Activated CD4-positive, alpha-beta memory T cell treated with anti-CD3 and anti-CD28 coated beads for 36 hours (primary cell): ENCODE data around the gene EIF2S2. TPM values are rescaled to one million over a fixed set of nuclear protein-coding genes. Genes with fewer than 3 reads are reported as not detected.

ENCODE experiments used
- CTCF ChIA-PET: fragments of 350-600 bp; sonication (Branson Sonifier 250); formaldehyde crosslinking; loops from one replicate; lab custom pipeline; 2021; ENCODE audit warnings: antibody characterized with exemption, inconsistent platforms; lab: Charles Lee
- POLR2A ChIA-PET: fragments of 350-600 bp; sonication (Branson Sonifier 250); formaldehyde crosslinking; loops from one replicate; lab custom pipeline; 2021; ENCODE audit warnings: antibody characterized with exemption; lab: Charles Lee
- DNase-seq: peaks from one replicate; pipeline ENCODE4 v3.0.0-alpha.2; 2020
- H3K27ac Mint-ChIP-seq: one replicate; pipeline ENCODE4 v1.8.0; 2021; ENCODE audit warnings: mixed read lengths
- H3K27me3 Mint-ChIP-seq: one replicate; pipeline ENCODE4 v1.8.0; 2021; ENCODE audit warnings: mixed read lengths
- H3K36me3 Mint-ChIP-seq: one replicate; pipeline ENCODE4 v1.8.0; 2021; ENCODE audit warnings: mixed read lengths
- H3K4me1 Mint-ChIP-seq: one replicate; pipeline ENCODE4 v1.8.0; 2021; ENCODE audit warnings: low read depth, mixed read lengths
- H3K4me3 Mint-ChIP-seq: one replicate; pipeline ENCODE4 v1.8.0; 2021; ENCODE audit warnings: mild to moderate bottlenecking, mixed read lengths
- H3K9me3 Mint-ChIP-seq: one replicate; pipeline ENCODE4 v1.8.0; 2021; ENCODE audit warnings: mixed read lengths
- intact Hi-C: fragments of 100-400 bp; cut with micrococcal nuclease; formaldehyde crosslinking; loops from one replicate; pipeline ENCODE4 v1.15.1; 2023
- total RNA-seq, 2 experiments: library from RNA; stranded (reverse); gene quantifications; one replicate each; pipeline ENCODE4 v1.2.3, GENCODE V29; 2021

Gene EIF2S2
- total RNA-seq, 2 experiments from 2014 or later = 151 to 155 TPM

- peaks cover 72% of the 10 kb centered on the region for H3K36me3 Mint-ChIP-seq
- no peaks in the 10 kb centered on the region for H3K9me3 Mint-ChIP-seq
- H3K4me1 Mint-ChIP-seq = peaks cover 39% of the 10 kb centered on the region
- peak overlapping the region; percentile 10 for H3K27ac Mint-ChIP-seq
- no peak for DNase-seq
- no peaks in the 10 kb centered on the region for H3K27me3 Mint-ChIP-seq
- ChIA-PET CTCF (interaction anchor here (0.9 kb wide), 1 partner anchor 167 kb away, joined by 3 read pairs; no protein-coding TSS in a partner anchor), POLR2A (interaction anchor here (1.6 to 4.4 kb wide), 2 partner anchors 10 to 12 kb away, joined by 3 to 20 read pairs; partner anchors contain the start of gene EIF2S2)
- intact Hi-C loops = no loop called here
- H3K4me3 Mint-ChIP-seq = no peak overlapping the region
Observed at GRCh38 chr20:34099675-34100074, 12.4 kb downstream of the EIF2S2 start.

DNA sequence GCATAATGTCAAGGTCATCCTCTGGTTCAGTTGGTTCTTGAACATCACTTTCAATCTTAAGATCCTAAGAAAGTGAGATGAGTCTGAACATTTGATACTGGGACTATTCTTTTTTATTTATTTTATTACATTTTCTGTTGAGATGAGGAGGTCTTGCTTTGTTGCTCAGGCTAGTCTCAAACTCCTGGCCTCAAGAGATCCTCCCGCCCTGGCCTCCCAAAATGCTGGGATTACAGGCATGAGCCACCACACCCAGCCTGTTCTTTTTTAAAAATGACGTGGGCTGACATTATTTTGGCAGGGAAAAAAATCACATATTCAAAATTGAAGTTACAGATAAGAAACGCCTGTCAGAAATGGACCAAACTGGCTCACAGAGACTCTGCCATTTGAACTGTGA lies 13.5 kb downstream of the EIF2S2 start:
- Mint-ChIP-seq H3K9me3 (no peaks in the 10 kb centered on the region), H3K36me3 (peaks cover 69% of the 10 kb centered on the region), H3K27me3 (no peaks in the 10 kb centered on the region), H3K27ac (no peak overlapping the region), H3K4me1 (peaks cover 30% of the 10 kb centered on the region), H3K4me3 (no peak overlapping the region)
- intact Hi-C loops = no loop called here
- ChIA-PET CTCF (interaction anchor here (0.6 kb wide), 1 partner anchor 698 kb away, joined by 6 read pairs; no protein-coding TSS in a partner anchor), POLR2A (interaction anchor here (1.3 kb wide), 1 partner anchor 10 kb away, joined by 4 read pairs; no protein-coding TSS in a partner anchor)
- no peak for DNase-seq

GRCh38 chr20:34096699-34097444 lies 15.2 kb downstream of the EIF2S2 start:
- Mint-ChIP-seq H3K9me3 (no peaks in the 10 kb centered on the region), H3K27ac (peak overlapping the region; percentile 21), H3K27me3 (no peaks in the 10 kb centered on the region), H3K4me3 (no peak overlapping the region), H3K36me3 (peaks cover 66% of the 10 kb centered on the region), H3K4me1 (peaks cover 17% of the 10 kb centered on the region)
- CTCF ChIA-PET = no interaction called here
- no peak for DNase-seq
- intact Hi-C loops = no loop called here
- POLR2A ChIA-PET = interaction anchor here (1.3 kb wide), 1 partner anchor 12 kb away, joined by 4 read pairs; no protein-coding TSS in a partner anchor

DNA sequence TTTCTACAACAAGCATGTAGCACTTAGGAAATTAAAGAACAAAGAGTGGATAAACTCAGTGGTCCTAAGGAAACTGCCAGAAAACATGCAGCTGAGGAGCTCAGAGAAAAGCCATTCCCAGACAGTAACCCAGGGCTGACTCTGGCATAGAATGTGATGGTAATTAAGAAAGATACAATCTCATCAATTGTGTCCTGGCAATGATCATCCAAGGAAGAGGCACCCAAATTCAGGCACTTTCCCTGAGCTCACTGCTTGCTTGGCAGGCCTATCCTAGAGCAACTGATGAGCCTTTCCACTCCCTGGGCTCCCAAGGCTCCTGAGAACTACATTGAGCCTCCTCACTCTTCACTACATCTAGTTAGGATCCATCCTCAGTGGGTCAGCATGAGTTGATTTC lies 16.2 kb downstream of the EIF2S2 start:
- Mint-ChIP-seq H3K36me3 (peaks cover 65% of the 10 kb centered on the region), H3K9me3 (no peaks in the 10 kb centered on the region), H3K27ac (no peak overlapping the region), H3K4me3 (no peak overlapping the region), H3K4me1 (peaks cover 11% of the 10 kb centered on the region), H3K27me3 (no peaks in the 10 kb centered on the region)
- CTCF ChIA-PET = no interaction called here
- intact Hi-C loops = no loop called here
- POLR2A ChIA-PET = interaction anchor here (1.2 kb wide), 1 partner anchor 9 kb away, joined by 3 read pairs; no protein-coding TSS in a partner anchor
- no peak for DNase-seq

DNA sequence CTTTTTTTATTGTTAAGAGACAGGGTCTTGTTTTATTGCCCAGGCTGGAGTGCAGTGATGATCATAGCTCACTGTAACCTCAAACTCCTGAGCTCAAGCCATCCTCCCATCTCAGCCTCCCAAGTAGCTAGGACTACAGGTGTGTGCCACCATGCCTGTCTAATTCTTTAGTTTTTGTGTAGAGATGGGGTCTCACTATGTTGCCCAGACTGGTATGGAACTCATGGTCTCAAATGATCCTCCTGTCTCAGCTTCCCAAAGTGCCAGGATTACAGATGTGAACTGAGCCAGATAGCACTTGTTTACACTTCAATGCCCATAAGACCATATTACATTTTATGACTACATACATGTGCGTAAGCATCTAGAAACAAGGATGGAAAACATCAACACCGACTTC lies 18.1 kb downstream of the EIF2S2 start:
- intact Hi-C loops = no loop called here
- no peak for DNase-seq
- Mint-ChIP-seq H3K27ac (no peak overlapping the region), H3K4me1 (peaks cover 7% of the 10 kb centered on the region), H3K9me3 (no peaks in the 10 kb centered on the region), H3K36me3 (peaks cover 66% of the 10 kb centered on the region), H3K27me3 (no peaks in the 10 kb centered on the region), H3K4me3 (no peak overlapping the region)
- ChIA-PET CTCF (interaction anchor here (0.8 to 1.1 kb wide), 3 partner anchors 24 to 179 kb away, joined by 3 read pairs; no protein-coding TSS in a partner anchor), POLR2A (interaction anchor here (0.6 kb wide), 1 partner anchor 18 kb away, joined by 3 read pairs; the partner anchor contains the start of gene EIF2S2)

- peaks cover 63% of the 10 kb centered on the region for H3K36me3 Mint-ChIP-seq
- no peak for DNase-seq
- POLR2A ChIA-PET = interaction anchor here (1.1 to 1.6 kb wide), 2 partner anchors 14 to 16 kb away, joined by 4 to 5 read pairs; no protein-coding TSS in a partner anchor
- H3K4me1 Mint-ChIP-seq = peaks cover 16% of the 10 kb centered on the region
- no peaks in the 10 kb centered on the region for H3K27me3 Mint-ChIP-seq
- intact Hi-C loops = no loop called here
- no peak overlapping the region for H3K4me3 Mint-ChIP-seq
- H3K9me3 Mint-ChIP-seq = no peaks in the 10 kb centered on the region
- peak overlapping the region; percentile 54 for H3K27ac Mint-ChIP-seq
- CTCF ChIA-PET = interaction anchor here (0.7 to 1.7 kb wide), 2 partner anchors 177 to 211 kb away, joined by 3 to 6 read pairs; partner anchors contain the start of gene AHCY
Observed at GRCh38 chr20:34091637-34092200, 20.3 kb downstream of the EIF2S2 start.

- no peaks in the 10 kb centered on the region for H3K27me3 Mint-ChIP-seq
- peaks cover 53% of the 10 kb centered on the region for H3K36me3 Mint-ChIP-seq
- intact Hi-C loops = no loop called here
- peaks cover 16% of the 10 kb centered on the region for H3K4me1 Mint-ChIP-seq
- ChIA-PET POLR2A (interaction anchor here (0.6 kb wide), 1 partner anchor 21 kb away, joined by 4 read pairs; no protein-coding TSS in a partner anchor), CTCF (no interaction called here)
- no peaks in the 10 kb centered on the region for H3K9me3 Mint-ChIP-seq
- peak overlapping the region; percentile 21 for H3K27ac Mint-ChIP-seq
- DNase-seq = no peak
- no peak overlapping the region for H3K4me3 Mint-ChIP-seq
Observed at GRCh38 chr20:34090645-34091044, 21.4 kb downstream of the EIF2S2 start.

DNA sequence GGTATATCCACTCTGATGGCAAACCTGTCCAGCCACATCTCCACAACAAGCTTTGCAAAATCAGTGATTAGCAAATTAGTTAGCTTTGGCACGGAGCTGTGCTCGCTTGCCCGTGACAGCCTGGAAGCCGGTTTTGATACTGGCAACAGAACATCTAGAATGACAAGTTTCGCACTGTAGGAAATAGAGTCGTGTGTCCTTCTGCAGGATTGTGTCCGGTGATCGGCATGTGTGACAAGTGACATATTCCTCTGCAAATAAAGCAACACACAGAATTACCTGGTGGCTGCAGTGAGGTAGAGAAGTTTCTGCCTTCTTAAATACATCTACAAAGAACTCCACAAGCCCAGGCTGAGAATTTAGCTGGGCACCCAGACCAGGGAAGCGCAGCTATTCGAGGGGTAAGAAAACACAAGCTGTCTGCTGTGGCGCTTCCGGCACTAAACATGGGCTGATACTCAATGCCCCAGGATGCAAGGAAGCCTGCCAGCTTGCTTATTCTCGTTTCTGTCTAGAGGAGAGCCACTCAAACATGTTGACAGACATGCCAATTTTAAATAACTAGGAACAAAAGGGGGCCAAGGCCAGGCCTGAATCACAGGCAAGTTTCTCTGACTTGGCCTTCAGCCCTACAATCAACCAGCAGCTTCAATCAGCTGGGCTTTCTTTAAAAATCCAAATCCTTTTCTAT lies 22.2 kb downstream of the EIF2S2 start:
- intact Hi-C loops = no loop called here
- CTCF ChIA-PET = interaction anchor here (0.9 kb wide), 1 partner anchor 40 kb away, joined by 3 read pairs; no protein-coding TSS in a partner anchor
- no peak overlapping the region for H3K4me3 Mint-ChIP-seq
- H3K36me3 Mint-ChIP-seq = peaks cover 55% of the 10 kb centered on the region
- H3K27ac Mint-ChIP-seq = no peak overlapping the region
- no peaks in the 10 kb centered on the region for H3K27me3 Mint-ChIP-seq
- no peak for DNase-seq
- no peaks in the 10 kb centered on the region for H3K9me3 Mint-ChIP-seq
- H3K4me1 Mint-ChIP-seq = peaks cover 16% of the 10 kb centered on the region
- POLR2A ChIA-PET = interaction anchor here (0.8 to 1.2 kb wide), 2 partner anchors 10 to 19 kb away, joined by 3 read pairs; no protein-coding TSS in a partner anchor

- ChIA-PET POLR2A (interaction anchor here (0.8 to 1.2 kb wide), 2 partner anchors 11 to 19 kb away, joined by 3 read pairs; no protein-coding TSS in a partner anchor), CTCF (no interaction called here)
- H3K4me1 Mint-ChIP-seq = peaks cover 16% of the 10 kb centered on the region
- DNase-seq = no peak
- no peaks in the 10 kb centered on the region for H3K27me3 Mint-ChIP-seq
- no peaks in the 10 kb centered on the region for H3K9me3 Mint-ChIP-seq
- peaks cover 52% of the 10 kb centered on the region for H3K36me3 Mint-ChIP-seq
- peak overlapping the region; percentile 21 for H3K27ac Mint-ChIP-seq
- intact Hi-C loops = no loop called here
- no peak overlapping the region for H3K4me3 Mint-ChIP-seq
Observed at GRCh38 chr20:34089175-34089479, 22.9 kb downstream of the EIF2S2 start.

DNA sequence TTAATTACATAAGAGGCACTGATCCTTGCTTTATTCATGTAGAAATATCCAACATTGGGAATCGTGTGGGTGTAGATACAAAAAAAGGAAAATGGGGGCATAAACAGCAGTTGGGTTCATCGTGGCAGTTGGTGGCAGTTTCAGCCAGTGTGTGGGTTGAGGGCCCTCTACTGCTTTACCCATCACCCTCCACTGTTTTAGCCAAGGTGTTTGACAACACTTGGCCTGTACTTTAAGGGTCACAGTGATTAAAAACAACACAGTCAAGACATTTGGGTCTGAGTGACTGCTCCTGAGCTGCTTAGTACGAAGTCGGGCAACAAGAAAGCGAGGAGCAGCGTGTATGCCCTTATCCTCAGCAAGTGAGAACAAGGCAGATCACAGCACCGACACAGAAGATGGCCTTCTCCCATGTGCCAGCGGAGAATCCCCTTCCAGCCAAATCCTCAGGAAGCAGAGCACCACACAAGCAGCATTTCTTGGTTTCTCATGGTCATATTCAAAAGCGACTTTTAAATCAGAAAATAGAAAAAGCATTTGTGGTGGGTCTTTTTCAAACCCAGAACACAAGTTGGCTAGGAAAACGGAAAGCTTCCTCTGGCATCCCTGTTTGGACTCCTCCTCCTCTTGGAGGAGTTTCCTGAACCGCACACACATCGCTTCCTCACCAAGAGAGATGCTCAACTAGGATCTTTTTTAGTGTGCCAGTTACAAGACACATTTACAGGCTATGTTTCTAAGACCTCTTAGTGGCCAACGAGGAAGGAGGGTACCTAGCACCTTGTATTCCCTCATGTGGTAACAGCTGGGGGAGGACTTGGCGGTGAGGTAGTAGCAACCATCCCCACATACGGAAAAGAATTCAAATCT lies 23.5 kb downstream of the EIF2S2 start:
- DNase-seq = no peak
- intact Hi-C loops = no loop called here
- H3K4me3 Mint-ChIP-seq = no peak overlapping the region
- ChIA-PET POLR2A (interaction anchor here (1.2 kb wide), 1 partner anchor 20 kb away, joined by 3 read pairs; no protein-coding TSS in a partner anchor), CTCF (no interaction called here)
- H3K27me3 Mint-ChIP-seq = no peaks in the 10 kb centered on the region
- H3K27ac Mint-ChIP-seq = peak overlapping the region; percentile 31
- peaks cover 13% of the 10 kb centered on the region for H3K4me1 Mint-ChIP-seq
- no peaks in the 10 kb centered on the region for H3K9me3 Mint-ChIP-seq
- H3K36me3 Mint-ChIP-seq = peaks cover 48% of the 10 kb centered on the region

GRCh38 chr20:34085544-34086040 lies 26.5 kb downstream of the EIF2S2 start:
- Mint-ChIP-seq H3K27ac (no peak overlapping the region), H3K27me3 (no peaks in the 10 kb centered on the region), H3K4me3 (no peak overlapping the region), H3K9me3 (no peaks in the 10 kb centered on the region), H3K4me1 (peaks cover 10% of the 10 kb centered on the region), H3K36me3 (peaks cover 32% of the 10 kb centered on the region)
- intact Hi-C loops = no loop called here
- CTCF ChIA-PET = no interaction called here
- DNase-seq = no peak
- POLR2A ChIA-PET = no interaction called here
